Prostate gland (tissue), 2 donors: ENCODE data around the gene ATP6V1B1.

ENCODE experiments used
- CTCF ChIP-seq, 4 experiments: fragments of 200-600 bp in 2 of 4; fragments of 450-650 bp in 2 of 4; sonication (generic) in 2 of 4; IDR thresholded peaks; 1 replicate in 3 of 4; 2 replicates in 1 of 4; pipeline ENCODE4 v1.5.1; 2016 to 2019; ENCODE audit warnings: antibody characterized with exemption in 4 of 4, mild to moderate bottlenecking in 2 of 4, moderate library complexity in 2 of 4
- POLR2A ChIP-seq: fragments of 450-650 bp; IDR thresholded peaks from one replicate; pipeline ENCODE4 v1.6.1; 2016; ENCODE audit warnings: antibody characterized with exemption, mild to moderate bottlenecking
- POLR2AphosphoS5 ChIP-seq: sonication (generic); formaldehyde crosslinking; IDR thresholded peaks from one replicate; pipeline ENCODE4 v1.6.1; 2017; ENCODE audit warnings: antibody characterized with exemption

- no peak for TF ChIP-seq CTCF (IDR thresholded peaks at IDR 0.05)
- no peak for TF ChIP-seq POLR2AphosphoS5
- TF ChIP-seq POLR2A = no peak
Measured at GRCh38 chr2:70956141-70956540, 20.4 kb downstream of the ATP6V1B1 start.
